IMR-90 (cell line): ENCODE results near the gene VPS35L. TPM values are rescaled to one million over a fixed set of nuclear protein-coding genes. Genes with fewer than 3 reads are reported as not detected.

ENCODE experiments used
- ATAC-seq: fragments of 200-7000 bp; cut with Tn5 transposase; 2 replicates; pipeline ENCODE4 v1.9.1; 2020; ENCODE audit warnings: low read depth, mild to moderate bottlenecking, moderate library complexity
- BruUV-seq: library from RNA; stranded (reverse); fragments of 400-500 nt; replicated peaks from 2 replicates; lab custom pipeline; 2021; lab: Mats Ljungman, UMichigan
- CTCF ChIA-PET: fragments of 300-600 bp; formaldehyde crosslinking; extraction: SDS; loops from one replicate; lab custom pipeline; 2021; ENCODE audit warnings: antibody characterized with exemption; lab: Yijun Ruan, JAX
- POLR2A ChIA-PET: fragments of 300-600 bp; sonication (Branson Sonifier 250); formaldehyde crosslinking; loops from one replicate; lab custom pipeline; 2022; ENCODE audit warnings: antibody characterized with exemption; ENCODE audit not compliant: unreplicated experiment; lab: Charles Lee
- DNase-seq: peaks from one replicate; pipeline ENCODE4 v3.0.0; 2013
- H2AFZ ChIP-seq: replicated peaks from 2 replicates; pipeline ENCODE3; 2013; ENCODE audit warnings: low read length, mild to moderate bottlenecking; ENCODE audit not compliant: poor library complexity
- H2AK5ac ChIP-seq: 2 replicates; pipeline ENCODE4 v1.6.1; 2013; ENCODE audit warnings: low read depth, low read length, inconsistent platforms
- H2AK9ac ChIP-seq: replicated peaks from 2 replicates; pipeline ENCODE3; 2013; ENCODE audit warnings: mild to moderate bottlenecking, low read depth, low read length, moderate library complexity; ENCODE audit not compliant: poor library complexity
- H2BK120ac ChIP-seq: 2 replicates; pipeline ENCODE4 v1.6.1; 2013; ENCODE audit warnings: low read depth, low read length, inconsistent platforms
- H2BK15ac ChIP-seq: 3 replicates; pipeline ENCODE4 v1.6.1; 2013; ENCODE audit warnings: low read depth, low read length, inconsistent platforms
- H2BK20ac ChIP-seq: 2 replicates; pipeline ENCODE4 v1.6.1; 2013; ENCODE audit warnings: low read depth, mild to moderate bottlenecking, inconsistent platforms, low read length, moderate library complexity
- H2BK5ac ChIP-seq: 2 replicates; pipeline ENCODE4 v1.6.1; 2013; ENCODE audit warnings: mild to moderate bottlenecking, low read depth, low read length, inconsistent platforms; ENCODE audit not compliant: poor library complexity, severe bottlenecking
- H3K14ac ChIP-seq: replicated peaks from 2 replicates; pipeline ENCODE4 v1.6.1; 2013; ENCODE audit warnings: low read depth, low read length, inconsistent platforms
- H3K18ac ChIP-seq: 2 replicates; pipeline ENCODE4 v1.6.1; 2013; ENCODE audit warnings: low read depth, low read length, control low read depth
- H3K23ac ChIP-seq: 2 replicates; pipeline ENCODE4 v1.6.1; 2013; ENCODE audit warnings: low read depth, low read length, inconsistent platforms
- H3K27ac ChIP-seq: 2 replicates; pipeline ENCODE4 v1.5.1; 2013; ENCODE audit warnings: mild to moderate bottlenecking, control low read depth, low read length; ENCODE audit not compliant: insufficient read depth
- H3K27me3 ChIP-seq: 2 replicates; pipeline ENCODE4 v1.6.1; 2013; ENCODE audit warnings: low read length; ENCODE audit not compliant: control insufficient read depth, insufficient read depth
- H3K36me3 ChIP-seq: 2 replicates; pipeline ENCODE4 v1.6.1; 2013; ENCODE audit warnings: low read length, mixed read lengths; ENCODE audit not compliant: control insufficient read depth, insufficient read depth
- H3K4ac ChIP-seq: 2 replicates; pipeline ENCODE4 v1.6.1; 2013; ENCODE audit warnings: low read depth, low read length, inconsistent platforms
- H3K4me1 ChIP-seq: 2 replicates; pipeline ENCODE4 v1.6.1; 2013; ENCODE audit warnings: low read length, mixed read lengths; ENCODE audit not compliant: control insufficient read depth, insufficient read depth
- H3K4me2 ChIP-seq: 2 replicates; pipeline ENCODE4 v1.6.1; 2013; ENCODE audit warnings: low read depth, mild to moderate bottlenecking, control low read depth, low read length, moderate library complexity
- H3K4me3 ChIP-seq: 2 replicates; pipeline ENCODE4 v1.5.1; 2013; ENCODE audit warnings: low read depth, mild to moderate bottlenecking, control low read depth, low read length, moderate library complexity; ENCODE audit not compliant: insufficient read depth
- H3K56ac ChIP-seq: 2 replicates; pipeline ENCODE4 v1.6.1; 2013; ENCODE audit warnings: low read length, inconsistent platforms; ENCODE audit not compliant: insufficient read depth; ENCODE audit errors: extremely low read depth
- H3K79me1 ChIP-seq, 2 experiments: 2 replicates each; pipeline ENCODE4 v1.6.1; 2013; ENCODE audit warnings: low read length in 2 of 2, inconsistent platforms in 1 of 2, low read depth in 1 of 2
- H3K9ac ChIP-seq: 2 replicates; pipeline ENCODE4 v1.6.1; 2013; ENCODE audit warnings: low read depth, low read length, control low read depth
- H3K9me1 ChIP-seq: 2 replicates; pipeline ENCODE4 v1.6.1; 2013; ENCODE audit warnings: low read length, inconsistent platforms; ENCODE audit not compliant: insufficient read depth
- H3K9me3 ChIP-seq: 2 replicates; pipeline ENCODE4 v1.6.1; 2013; ENCODE audit warnings: low read length; ENCODE audit not compliant: control insufficient read depth, insufficient read depth
- H4K20me1 ChIP-seq: 2 replicates; pipeline ENCODE4 v1.6.1; 2013; ENCODE audit warnings: low read length, inconsistent platforms; ENCODE audit not compliant: insufficient read depth
- H4K5ac ChIP-seq: 2 replicates; pipeline ENCODE4 v1.6.1; 2013; ENCODE audit warnings: mild to moderate bottlenecking, low read depth, low read length, control low read depth
- H4K8ac ChIP-seq, 2 experiments: 2 replicates each; pipeline ENCODE4 v1.6.1; 2013; ENCODE audit warnings: low read depth in 2 of 2, low read length in 2 of 2, control low read depth in 1 of 2, inconsistent platforms in 1 of 2
- H4K91ac ChIP-seq: 2 replicates; pipeline ENCODE4 v1.6.1; 2013; ENCODE audit warnings: low read depth, low read length, inconsistent platforms; ENCODE audit not compliant: insufficient read depth
- USF2 ChIP-seq: fragments of 150-350 bp; IDR thresholded peaks from 2 replicates; pipeline ENCODE4 v1.6.1; 2017; ENCODE audit warnings: mild to moderate bottlenecking, antibody characterized with exemption, low read length, low read depth
- WGBS, 2 experiments: methylation state at CpG; one replicate each; pipeline versions ENCODE4 v1.1.5 to v1.1.7; 2013; ENCODE audit warnings: missing lambda C conversion rate in 2 of 2; ENCODE audit not compliant: insufficient read length in 1 of 2; ENCODE audit errors: extremely low coverage in 2 of 2; 5-methylcytosine and 5-hydroxymethylcytosine counted together
- dilution Hi-C: fragments of 300-500 bp; cut with HindIII; formaldehyde crosslinking; loops from one replicate; pipeline ENCODE4 v1.14.3; 2018; ENCODE audit warnings: low sequenced_read_pairs; ENCODE audit not compliant: unreplicated experiment
- in situ Hi-C: fragments of 300-500 bp; cut with MboI; formaldehyde crosslinking; loops from 3 replicates; pipeline ENCODE4 v1.14.3; 2019; ENCODE audit warnings: low sequenced_read_pairs, inconsistent platforms, mixed read lengths
- intact Hi-C: fragments of 100-400 bp; cut with micrococcal nuclease; formaldehyde crosslinking; loops from 2 replicates; pipeline ENCODE4 v1.10.0; 2022
- polyA plus RNA-seq, 3 experiments: library from polyadenylated mRNA; depleted of rRNA; stranded (reverse); fragments of >200 nt; gene quantifications; 2 replicates each; pipeline ENCODE4 v1.2.3, GENCODE V29; 2012; ENCODE audit warnings: low replicate concordance in 1 of 3
- total RNA-seq: library from RNA; depleted of rRNA; stranded (reverse); fragments of >200 nt; gene quantifications from 2 replicates; pipeline ENCODE4 v1.2.3, GENCODE V29; 2012

VPS35L gene
- total and polyA plus RNA-seq, 2 of the 4 experiments (the other 2 are of a cell fraction), result 28.0 to 40.1 TPM

DNA sequence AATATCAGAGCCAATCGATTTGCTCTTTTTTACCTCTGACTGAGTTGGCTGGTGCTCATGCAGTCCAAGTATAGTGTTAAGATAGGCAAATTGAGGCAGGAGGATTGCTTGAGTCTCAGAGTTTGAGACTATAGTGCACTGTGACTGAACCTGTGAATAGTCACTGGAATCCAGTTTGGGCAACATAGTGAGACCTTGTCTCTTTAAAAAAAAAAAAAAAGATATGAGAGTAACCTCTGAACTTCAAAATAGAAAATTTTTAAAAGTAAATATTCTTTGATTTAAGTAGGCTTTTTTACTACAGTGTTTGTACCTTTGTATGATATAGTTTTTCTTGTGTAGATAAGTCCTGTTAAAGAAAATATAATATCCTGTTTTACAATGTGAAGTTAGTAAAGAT is 28.3 kb upstream of the VPS35L start:
- Histone ChIP-seq H2AK9ac (no peak overlapping the region), H3K14ac (no peak overlapping the region), H2AK5ac (no peak overlapping the region), H3K4me3 (no peak overlapping the region), H3K36me3 (peaks cover 3% of the 10 kb centered on the region; the same call in 1 of the 2 replicates), H3K4me2 (no peak overlapping the region), H2BK15ac (no peak overlapping the region), H3K9me1 (peaks cover 2% of the 10 kb centered on the region), H3K18ac (no peak overlapping the region), H3K4ac (no peak overlapping the region), H3K9ac (no peak overlapping the region), H3K27me3 (no peaks in the 10 kb centered on the region), H3K23ac (peak overlapping the region; percentile 68; the same call in 1 of the 2 replicates), H3K56ac (no peak overlapping the region), H4K20me1 (no peaks in the 10 kb centered on the region), H4K8ac (no peak overlapping the region), H3K9me3 (no peaks in the 10 kb centered on the region), H3K79me1 (peaks cover 18 to 33% of the 10 kb centered on the region in 2 experiments), H2BK120ac (no peak overlapping the region), H4K91ac (no peak overlapping the region), H3K27ac (no peak overlapping the region), H2AFZ (no peak overlapping the region), H2BK20ac (no peak overlapping the region), H4K5ac (no peak overlapping the region), H3K4me1 (0 out of 2 replicates have a peak, but pooled peaks cover under 1% of the 10 kb centered on the region), H2BK5ac (no peak overlapping the region)
- no peak for ATAC-seq
- DNase-seq, result no peak
- intact Hi-C loops, result no loop called here
- CTCF ChIA-PET, result interaction anchor here (0.6 to 0.8 kb wide), 2 partner anchors 9 to 1640 kb away, joined by 3 to 4 read pairs; no protein-coding TSS in a partner anchor
- POLR2A ChIA-PET, result no interaction called here
- TF ChIP-seq USF2, result no peak
- dilution Hi-C loops, result no loop called here
- in situ Hi-C loops, result no loop called here
- no CpG with 5 or more reads among the region's 1 CpG for WGBS, 2 experiments
- no TSS peak for BruUV-seq
